ENCODE measurements around the gene CCL21.
A peak's percentile ranks its signal among the peaks of the same experiment; 100 is the strongest.

Gene CCL21

GRCh38 chr9:34701769-34702736 is 7.9 kb downstream of the CCL21 start:
- DNase-seq: peak; percentile 68

- peak; percentile 55 for DNase-seq
These were observed 8.7 kb downstream of the CCL21 start for GRCh38 chr9:34701023-34701768.

GRCh38 chr9:34694811-34695210 is 15.1 kb downstream of the CCL21 start:
- DNase-seq: no peak

- no peak for DNase-seq
These were observed 16.4 kb downstream of the CCL21 start for GRCh38 chr9:34693560-34693959.

GRCh38 chr9:34691936-34692315 is 18.0 kb downstream of the CCL21 start:
- no peak for DNase-seq

GRCh38 chr9:34690983-34691935 is 18.7 kb downstream of the CCL21 start, which contains the start of gene CCL19:
Gene CCL19 (minus strand): TSS chr9:34691276. CDS start chr9:34691139, 137 bp downstream.
- no peak for DNase-seq

GRCh38 chr9:34689512-34689911 is 20.4 kb downstream of the CCL21 start:
- no peak for DNase-seq

- DNase-seq: no peak
These were observed 20.8 kb downstream of the CCL21 start for GRCh38 chr9:34689116-34689470.

- no peak for DNase-seq
These were observed 21.4 kb downstream of the CCL21 start for GRCh38 chr9:34688329-34689115.

GRCh38 chr9:34687276-34688030 is 22.5 kb downstream of the CCL21 start:
- DNase-seq: no peak

GRCh38 chr9:34686732-34687131 is 23.2 kb downstream of the CCL21 start:
- DNase-seq: no peak

- peak; percentile 33 for DNase-seq
These were observed 23.7 kb downstream of the CCL21 start for GRCh38 chr9:34686231-34686630.

GRCh38 chr9:34685591-34685990 is 24.3 kb downstream of the CCL21 start:
- DNase-seq: no peak

GRCh38 chr9:34684816-34685215 is 25.1 kb downstream of the CCL21 start:
- DNase-seq: no peak

GRCh38 chr9:34684145-34684544 is 25.8 kb downstream of the CCL21 start:
- no peak for DNase-seq

- DNase-seq: no peak
These were observed 34.1 kb downstream of the CCL21 start for GRCh38 chr9:34675869-34676268.

- DNase-seq: peak; percentile 67
These were observed 34.8 kb downstream of the CCL21 start for GRCh38 chr9:34675048-34675714.

- no peak for DNase-seq
These were observed 35.5 kb downstream of the CCL21 start for GRCh38 chr9:34674440-34674839.

GRCh38 chr9:34671307-34671706 is 38.6 kb downstream of the CCL21 start:
- no peak for DNase-seq

- DNase-seq: no peak
These were observed 40.0 kb downstream of the CCL21 start for GRCh38 chr9:34669809-34670562.
